Limb (tissue), 2 donors: ENCODE measurements around the gene ANKS6.

Experiments
- DNase-seq, 2 donors: peaks; one replicate each; pipeline ENCODE4 v3.0.0-alpha.2; 2016; ENCODE audit errors: extremely low spot score in 2 of 2

ANKS6 gene

GRCh38 chr9:98772364-98773155 is 23.8 kb downstream of the ANKS6 start:
- DNase-seq = peak in 1 of 2 donors; percentile 18

GRCh38 chr9:98771209-98771874 is 25.0 kb downstream of the ANKS6 start:
- DNase-seq = peak in 1 of 2 donors; percentile 14

- peak in 1 of 2 donors; percentile 21 for DNase-seq
Observed at GRCh38 chr9:98770717-98771116, 25.6 kb downstream of the ANKS6 start.

GRCh38 chr9:98768344-98768743 is 28.0 kb downstream of the ANKS6 start:
- DNase-seq = no peak

GRCh38 chr9:98767915-98768314 is 28.4 kb downstream of the ANKS6 start:
- peak in 1 of 2 donors; percentile 12 for DNase-seq

GRCh38 chr9:98767196-98767595 is 29.2 kb downstream of the ANKS6 start:
- DNase-seq = peak in 1 of 2 donors; percentile 11

GRCh38 chr9:98766586-98766985 is 29.8 kb downstream of the ANKS6 start:
- DNase-seq = no peak

- no peak for DNase-seq
Observed at GRCh38 chr9:98765256-98765655, 31.1 kb downstream of the ANKS6 start.

- DNase-seq = no peak
Observed at GRCh38 chr9:98763986-98764745, 32.2 kb downstream of the ANKS6 start.

- DNase-seq = no peak
Observed at GRCh38 chr9:98760231-98760630, 36.1 kb downstream of the ANKS6 start.

GRCh38 chr9:98755006-98755618 is 41.2 kb downstream of the ANKS6 start:
- no peak for DNase-seq

GRCh38 chr9:98751210-98751609 is 45.1 kb downstream of the ANKS6 start:
- no peak for DNase-seq

GRCh38 chr9:98750364-98751060 is 45.8 kb downstream of the ANKS6 start:
- no peak for DNase-seq

- DNase-seq = no peak
Observed at GRCh38 chr9:98747476-98747875, 48.9 kb downstream of the ANKS6 start.

GRCh38 chr9:98745470-98745869 is 50.9 kb downstream of the ANKS6 start:
- DNase-seq = no peak

- no peak for DNase-seq
Observed at GRCh38 chr9:98743818-98744611, 52.3 kb downstream of the ANKS6 start.

- DNase-seq = no peak
Observed at GRCh38 chr9:98743329-98743728, 53.0 kb downstream of the ANKS6 start.

- no peak for DNase-seq
Observed at GRCh38 chr9:98742325-98743280, 53.8 kb downstream of the ANKS6 start.

GRCh38 chr9:98740226-98740881 is 56.0 kb downstream of the ANKS6 start:
- DNase-seq = no peak
